ENCODE results near the gene CIRBP.

The CIRBP gene

DNA sequence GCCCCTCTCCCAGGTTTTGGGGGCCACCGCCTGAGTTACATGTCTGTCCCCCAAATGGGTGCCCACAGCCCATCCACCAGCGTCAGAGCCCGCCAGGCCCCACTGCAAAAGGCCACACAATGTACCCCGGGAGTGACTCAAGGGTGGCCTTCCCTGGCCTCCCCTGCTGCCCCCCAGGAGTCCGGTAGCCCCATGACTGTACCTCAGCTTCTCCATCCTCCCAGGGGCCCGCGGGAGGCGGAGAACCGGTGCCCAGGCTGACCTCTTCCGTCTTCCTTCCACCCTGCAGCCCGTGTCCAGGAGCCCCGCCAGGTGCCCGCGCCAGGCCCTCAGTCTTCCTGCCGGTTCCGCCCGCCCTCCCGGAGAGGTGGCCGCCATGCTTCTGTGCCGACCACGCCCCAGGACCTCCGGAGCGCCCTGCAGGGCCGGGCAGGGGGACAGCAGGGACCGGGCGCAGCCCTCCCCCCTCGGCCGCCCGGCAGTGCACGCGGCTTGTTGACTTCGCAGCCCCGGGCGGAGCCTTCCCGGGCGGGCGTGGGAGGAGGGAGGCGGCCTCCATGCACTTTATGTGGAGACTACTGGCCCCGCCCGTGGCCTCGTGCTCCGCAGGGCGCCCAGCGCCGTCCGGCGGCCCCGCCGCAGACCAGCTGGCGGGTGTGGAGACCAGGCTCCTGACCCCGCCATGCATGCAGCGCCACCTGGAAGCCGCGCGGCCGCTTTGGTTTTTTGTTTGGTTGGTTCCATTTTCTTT is 41.7 kb upstream of the CIRBP start:
- H3K4me3 ChIP-seq (ENCODE audit: control insufficient read depth, low read depth, low read length): no peak overlapping the region
- TF ChIP-seq, protein P1, sequence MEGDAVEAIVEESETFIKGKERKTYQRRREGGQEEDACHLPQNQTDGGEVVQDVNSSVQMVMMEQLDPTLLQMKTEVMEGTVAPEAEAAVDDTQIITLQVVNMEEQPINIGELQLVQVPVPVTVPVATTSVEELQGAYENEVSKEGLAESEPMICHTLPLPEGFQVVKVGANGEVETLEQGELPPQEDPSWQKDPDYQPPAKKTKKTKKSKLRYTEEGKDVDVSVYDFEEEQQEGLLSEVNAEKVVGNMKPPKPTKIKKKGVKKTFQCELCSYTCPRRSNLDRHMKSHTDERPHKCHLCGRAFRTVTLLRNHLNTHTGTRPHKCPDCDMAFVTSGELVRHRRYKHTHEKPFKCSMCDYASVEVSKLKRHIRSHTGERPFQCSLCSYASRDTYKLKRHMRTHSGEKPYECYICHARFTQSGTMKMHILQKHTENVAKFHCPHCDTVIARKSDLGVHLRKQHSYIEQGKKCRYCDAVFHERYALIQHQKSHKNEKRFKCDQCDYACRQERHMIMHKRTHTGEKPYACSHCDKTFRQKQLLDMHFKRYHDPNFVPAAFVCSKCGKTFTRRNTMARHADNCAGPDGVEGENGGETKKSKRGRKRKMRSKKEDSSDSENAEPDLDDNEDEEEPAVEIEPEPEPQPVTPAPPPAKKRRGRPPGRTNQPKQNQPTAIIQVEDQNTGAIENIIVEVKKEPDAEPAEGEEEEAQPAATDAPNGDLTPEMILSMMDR (IDR thresholded peaks at IDR 0.05; ENCODE audit: control insufficient read depth, insufficient read depth, low read depth, low read length, missing control alignments): no peak
- DNase-seq (ENCODE audit: low read depth): no peak

DNA sequence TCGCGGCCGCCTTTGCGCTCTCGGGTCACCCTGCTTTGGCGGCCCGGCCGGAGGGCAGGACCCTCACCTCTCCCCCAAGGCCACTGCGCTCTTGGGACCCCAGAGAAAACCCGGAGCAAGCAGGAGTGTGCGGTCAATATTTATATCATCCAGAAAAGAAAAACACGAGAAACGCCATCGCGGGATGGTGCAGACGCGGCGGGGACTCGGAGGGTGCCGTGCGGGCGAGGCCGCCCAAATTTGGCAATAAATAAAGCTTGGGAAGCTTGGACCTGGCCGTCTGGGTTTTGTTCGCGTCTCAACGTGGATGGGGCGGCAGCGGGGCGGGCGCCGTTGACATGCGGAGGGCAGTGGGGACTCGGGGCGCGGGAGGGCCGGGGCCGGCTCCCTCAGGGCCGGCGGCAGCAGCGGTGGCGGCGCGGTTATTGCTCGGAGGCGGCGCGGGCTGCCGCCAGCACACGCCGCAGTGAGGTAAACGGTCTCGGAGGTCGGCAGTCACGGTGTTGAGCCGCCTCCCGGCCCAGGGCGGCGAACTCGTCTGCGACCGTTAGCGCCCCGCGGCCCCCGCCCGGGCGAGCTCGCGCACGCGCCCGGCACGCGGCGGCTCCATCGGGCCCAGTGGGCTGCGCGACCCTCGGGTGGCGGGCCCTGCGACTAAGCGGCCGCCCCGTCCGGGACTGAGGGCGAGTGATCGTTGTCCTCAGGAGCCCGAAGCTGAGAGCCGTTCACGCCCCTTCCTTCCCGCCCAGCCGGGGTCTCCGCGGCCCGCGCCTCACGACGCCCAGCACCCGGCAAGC is 40.8 kb upstream of the CIRBP start:
- DNase-seq (ENCODE audit: low read depth): no peak
- TF ChIP-seq, protein P1 (IDR thresholded peaks at IDR 0.05; ENCODE audit: control insufficient read depth, insufficient read depth, low read depth, low read length, missing control alignments): no peak
- H3K4me3 ChIP-seq (ENCODE audit: control insufficient read depth, low read depth, low read length): no peak overlapping the region

DNA sequence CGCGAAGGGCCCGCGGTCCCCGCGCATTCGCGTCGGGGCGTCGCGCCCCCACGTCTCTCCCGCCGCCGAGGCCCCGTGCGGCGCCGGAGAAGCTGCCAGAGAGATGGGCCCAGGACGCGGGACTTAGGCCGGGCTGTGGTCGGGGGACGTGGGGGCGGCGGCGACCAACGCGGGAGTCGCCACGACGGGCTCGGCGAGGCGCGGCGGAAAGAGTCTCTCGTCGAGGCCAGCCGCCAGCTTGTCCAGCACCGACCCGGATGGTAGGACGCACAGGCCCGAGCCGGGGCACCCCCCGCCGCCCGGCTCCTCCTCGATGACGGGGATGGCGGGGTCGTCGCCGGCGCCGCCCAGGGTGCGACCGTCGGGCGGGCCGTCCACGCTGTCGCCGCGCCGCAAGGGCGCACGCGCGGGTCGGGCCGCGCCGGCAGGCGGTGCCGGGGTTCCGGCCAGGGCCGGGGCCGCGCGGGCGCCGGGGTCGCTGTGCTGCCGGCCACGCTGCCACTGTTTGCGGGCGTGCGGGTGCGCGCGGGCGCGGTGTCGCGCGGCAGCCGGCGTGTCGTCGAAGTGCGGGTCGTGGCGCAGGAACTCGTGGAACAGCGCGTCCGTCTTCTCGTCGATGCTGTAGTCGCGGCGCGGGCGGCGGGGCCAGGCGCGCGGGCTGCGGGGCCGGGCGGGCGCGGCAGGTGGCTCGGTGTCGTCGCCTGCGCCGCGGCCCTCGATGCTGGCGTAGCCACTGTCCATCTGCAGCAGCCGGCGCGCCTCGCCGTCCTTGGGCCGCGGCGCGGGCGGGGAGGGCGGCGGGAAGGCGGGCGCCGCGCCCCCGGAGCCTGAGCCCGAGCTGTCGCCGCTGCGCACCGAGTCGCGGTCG is 39.8 kb upstream of the CIRBP start:
- no peak overlapping the region for H3K4me3 ChIP-seq (ENCODE audit: control insufficient read depth, low read depth, low read length)
- DNase-seq (ENCODE audit: low read depth): no peak
- TF ChIP-seq, protein P1 (IDR thresholded peaks at IDR 0.05; ENCODE audit: control insufficient read depth, insufficient read depth, low read depth, low read length, missing control alignments): no peak

DNA sequence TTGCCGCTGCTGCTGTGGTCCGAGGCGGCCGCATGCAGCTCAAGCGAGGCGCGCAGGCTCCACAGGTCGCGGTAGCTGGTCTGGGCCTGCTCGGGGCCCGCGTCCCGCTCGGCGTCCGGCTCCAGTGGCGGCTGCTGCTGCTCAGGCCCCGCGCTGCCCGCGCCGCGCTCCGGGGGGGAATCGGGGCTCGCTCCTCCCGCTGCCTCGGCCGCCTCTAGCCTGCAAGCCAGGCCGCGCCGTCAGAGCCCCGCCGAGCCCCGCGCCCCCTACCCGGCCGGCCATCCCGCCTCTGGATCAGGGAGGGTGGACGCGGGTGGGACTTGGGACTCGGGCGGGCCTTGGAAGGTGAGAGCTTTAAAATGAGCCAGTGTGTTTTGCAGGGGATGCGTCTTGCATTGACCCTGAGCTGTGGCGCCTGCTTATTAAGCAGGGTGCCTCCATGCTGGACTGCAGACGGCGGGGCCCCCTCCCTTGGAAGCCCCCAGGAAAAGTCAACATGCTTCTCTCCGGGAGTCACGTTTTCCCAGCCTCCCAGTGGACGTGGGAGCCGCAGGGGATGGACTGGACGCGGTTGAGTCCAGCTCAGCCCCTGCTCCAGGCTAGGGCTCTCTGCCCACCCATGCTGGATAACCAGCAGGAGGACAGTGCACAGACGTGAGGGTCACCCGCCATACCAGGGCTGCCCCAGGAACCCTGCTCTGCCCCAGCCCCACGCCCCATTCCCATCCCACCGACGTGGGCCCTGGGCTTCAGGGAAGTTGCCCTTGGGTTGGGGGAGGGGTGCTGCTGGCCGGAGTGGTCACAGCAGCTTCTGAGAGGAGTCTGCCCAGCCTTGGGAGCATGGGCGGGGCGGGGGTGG is 39.0 kb upstream of the CIRBP start:
- DNase-seq (ENCODE audit: low read depth): no peak
- no peak overlapping the region for H3K4me3 ChIP-seq (ENCODE audit: control insufficient read depth, low read depth, low read length)
- TF ChIP-seq, protein P1 (IDR thresholded peaks at IDR 0.05; ENCODE audit: control insufficient read depth, insufficient read depth, low read depth, low read length, missing control alignments): no peak

DNA sequence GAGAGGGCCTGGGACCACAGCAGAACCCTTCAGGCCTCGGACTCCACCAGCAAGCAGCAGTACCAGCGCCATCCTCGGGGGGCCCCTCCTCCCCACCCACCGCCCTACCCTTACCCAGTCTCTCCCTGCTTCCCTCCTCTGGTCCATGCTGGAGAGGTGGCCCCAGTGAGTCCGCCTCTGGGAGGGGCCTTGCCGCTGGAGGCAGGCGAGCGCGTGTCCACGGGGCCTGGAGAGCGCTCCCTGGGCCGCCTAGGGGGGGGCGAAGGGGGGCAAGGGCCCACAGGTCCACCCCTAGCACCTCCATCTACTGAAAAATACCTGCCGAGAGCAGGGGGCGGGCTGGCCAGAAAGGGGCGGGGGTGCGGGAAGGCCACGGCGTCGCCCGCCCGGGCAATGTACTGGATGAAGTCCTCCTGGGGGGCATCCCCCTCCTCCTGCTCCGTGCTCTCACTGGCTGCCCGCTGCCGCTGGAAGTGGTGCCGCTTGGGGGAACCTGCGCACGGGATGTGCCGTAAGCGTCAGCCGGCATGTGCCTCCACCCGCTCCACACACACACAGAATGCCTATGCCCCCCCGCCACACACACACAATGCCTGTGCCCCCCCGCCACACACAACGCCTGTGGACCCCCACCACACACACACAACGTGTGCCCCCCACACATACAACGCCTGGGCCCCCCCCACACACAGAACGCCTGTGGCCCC is 38.2 kb upstream of the CIRBP start:
- DNase-seq (ENCODE audit: low read depth): no peak
- TF ChIP-seq, protein P1 (IDR thresholded peaks at IDR 0.05; ENCODE audit: control insufficient read depth, insufficient read depth, low read depth, low read length, missing control alignments): no peak
- H3K4me3 ChIP-seq (ENCODE audit: control insufficient read depth, low read depth, low read length): no peak overlapping the region
